Panc1 (cell line): ENCODE measurements around the gene TTLL6. TPM values are rescaled to one million over a fixed set of nuclear protein-coding genes. Genes with fewer than 3 reads are reported as not detected.

ENCODE experiments used
- ATAC-seq: fragments of 200-7000 bp; cut with Tn5 transposase; 2 replicates; pipeline ENCODE4 v1.9.1; 2020; ENCODE audit warnings: mild to moderate bottlenecking, moderate library complexity
- BruUV-seq: library from RNA; stranded (reverse); fragments of 400-500 nt; replicated peaks from 2 replicates; lab custom pipeline; 2021; lab: Mats Ljungman, UMichigan
- CTCF ChIA-PET: fragments of 300-600 bp; sonication (Branson Sonifier 250); formaldehyde crosslinking; loops from one replicate; lab custom pipeline; 2022; ENCODE audit warnings: antibody characterized with exemption; lab: Charles Lee
- POLR2A ChIA-PET: fragments of 300-600 bp; sonication (Branson Sonifier 250); formaldehyde crosslinking; loops from one replicate; lab custom pipeline; 2022; ENCODE audit warnings: antibody characterized with exemption; lab: Charles Lee
- DNase-seq: peaks from one replicate; pipeline ENCODE4 v3.0.0-alpha.2; 2010; ENCODE audit warnings: low read depth, low spot score
- H3K27ac ChIP-seq: 2 replicates; pipeline ENCODE4 v1.5.1; 2011; ENCODE audit warnings: mild to moderate bottlenecking, low read length, inconsistent platforms
- H3K27me3 ChIP-seq: fragments of 200-500 bp; sonication (Bioruptor generic); 2 replicates; pipeline ENCODE4 v1.6.0; 2014; ENCODE audit warnings: low read length, inconsistent platforms; ENCODE audit not compliant: control insufficient read depth, insufficient read depth
- H3K36me3 ChIP-seq: fragments of 200-500 bp; sonication (Bioruptor generic); 2 replicates; pipeline ENCODE4 v1.5.1; 2014; ENCODE audit warnings: inconsistent platforms, mild to moderate bottlenecking, low read length, moderate library complexity; ENCODE audit not compliant: control insufficient read depth, insufficient read depth
- H3K4me1 ChIP-seq: 2 replicates; pipeline ENCODE4 v1.5.1; 2011; ENCODE audit warnings: inconsistent platforms, mild to moderate bottlenecking, low read length, moderate library complexity; ENCODE audit not compliant: control insufficient read depth, insufficient read depth
- H3K4me3 ChIP-seq, 2 experiments: 2 replicates each; pipeline ENCODE4 v1.5.1; 2011 to 2012; ENCODE audit warnings: low read depth in 2 of 2, low read length in 2 of 2, mild to moderate bottlenecking in 2 of 2, inconsistent platforms in 1 of 2, moderate library complexity in 1 of 2
- H3K9me3 ChIP-seq: fragments of 200-500 bp; sonication (Bioruptor generic); 2 replicates; pipeline ENCODE4 v1.5.1; 2014; ENCODE audit warnings: low read depth, mild to moderate bottlenecking, inconsistent platforms, low read length, moderate library complexity; ENCODE audit not compliant: control insufficient read depth, insufficient read depth
- CTCF ChIP-seq: fragments of 450-650 bp; IDR thresholded peaks from 2 replicates; pipeline ENCODE4 v1.5.1; 2017; ENCODE audit warnings: mild to moderate bottlenecking
- POLR2AphosphoS5 ChIP-seq: IDR thresholded peaks from 2 replicates; pipeline ENCODE4 v1.6.1; 2012; ENCODE audit warnings: mild to moderate bottlenecking, low read depth, low read length, moderate library complexity
- REST ChIP-seq, 2 experiments: IDR thresholded peaks; 2 replicates each; pipeline ENCODE4 v1.6.1; 2011 to 2012; ENCODE audit warnings: low read depth in 2 of 2, control low read depth in 1 of 2, low read length in 1 of 2, mild to moderate bottlenecking in 1 of 2, moderate library complexity in 1 of 2; ENCODE audit not compliant: insufficient read depth in 1 of 2
- SIN3A ChIP-seq: IDR thresholded peaks from 2 replicates; pipeline ENCODE4 v1.6.1; 2012; ENCODE audit warnings: low read depth, mild to moderate bottlenecking, low read length, moderate library complexity, borderline replicate concordance; ENCODE audit not compliant: insufficient read depth
- TCF7L2 ChIP-seq: IDR thresholded peaks from 2 replicates; pipeline ENCODE4 v1.6.1; 2011; ENCODE audit warnings: mild to moderate bottlenecking, low read depth, low read length, inconsistent platforms
- in situ Hi-C: cut with HindIII; loops from 2 replicates; pipeline ENCODE4 v1.10.0; 2016; ENCODE audit warnings: low sequenced_read_pairs, low pct_unique_long_range_greater_than_20kb
- intact Hi-C: fragments of 100-400 bp; cut with micrococcal nuclease; formaldehyde crosslinking; loops from one replicate; pipeline ENCODE4 v1.10.0; 2022; ENCODE audit not compliant: unreplicated experiment
- total RNA-seq: library from RNA; stranded (reverse); gene quantifications from one replicate; pipeline ENCODE4 v1.2.1, GENCODE V29; 2021; ENCODE audit not compliant: unreplicated experiment

The TTLL6 gene
- total RNA-seq, 1 experiment from 2014 or later = 2.5 TPM

- in situ Hi-C loops (no loop called here), intact Hi-C loops (no loop called here)
- Histone ChIP-seq H3K27me3 (no peaks in the 10 kb centered on the region), H3K4me1 (peaks cover 21% of the 10 kb centered on the region), H3K27ac (no peak overlapping the region), H3K36me3 (no peaks in the 10 kb centered on the region), H3K9me3 (no peaks in the 10 kb centered on the region), H3K4me3 (no peak overlapping the region)
- CTCF ChIA-PET = interaction anchor here (0.6 kb wide), 1 partner anchor 31 kb away, joined by 3 read pairs; no protein-coding TSS in a partner anchor
- POLR2A ChIA-PET = no interaction called here
- no peak for TF ChIP-seq REST (IDR thresholded peaks at IDR 0.05; ENCODE audit: insufficient read depth in 1 of 2, low read depth in 2 of 2, low read length in 1 of 2)
- TF ChIP-seq POLR2AphosphoS5 = no peak
- TF ChIP-seq CTCF = no peak
- TF ChIP-seq TCF7L2 = no peak
- BruUV-seq = no TSS peak
- ATAC-seq = no peak
- no peak for DNase-seq
Observed at GRCh38 chr17:48755356-48755755, 61.7 kb downstream of the TTLL6 start.

GRCh38 chr17:48754500-48755261 is 62.3 kb downstream of the TTLL6 start:
- Histone ChIP-seq H3K4me1 (peaks cover 21% of the 10 kb centered on the region), H3K27ac (no peak overlapping the region), H3K36me3 (no peaks in the 10 kb centered on the region), H3K4me3 (no peak overlapping the region), H3K27me3 (no peaks in the 10 kb centered on the region), H3K9me3 (no peaks in the 10 kb centered on the region)
- no peak for DNase-seq
- ATAC-seq = no peak
- in situ Hi-C loops (no loop called here), intact Hi-C loops (no loop called here)
- ChIA-PET CTCF (no interaction called here), POLR2A (no interaction called here)
- BruUV-seq = no TSS peak
- TF ChIP-seq REST (IDR thresholded peaks at IDR 0.05; ENCODE audit: insufficient read depth in 1 of 2, low read depth in 2 of 2, low read length in 1 of 2) (no peak), SIN3A (no peak), TCF7L2 (no peak), POLR2AphosphoS5 (no peak), CTCF (no peak)
